Endothelial cell of umbilical vein (primary cell): ENCODE results near the gene HTRA3. TPM values are rescaled to one million over a fixed set of nuclear protein-coding genes. Genes with fewer than 3 reads are reported as not detected.

Source experiments
- BruUV-seq: library from RNA; stranded (reverse); fragments of 400-500 nt; replicated peaks from 2 replicates; lab custom pipeline; 2021; lab: Mats Ljungman, UMichigan
- CTCF ChIA-PET: fragments of 300-600, 350-600 bp; sonication (Branson Sonifier 250); formaldehyde crosslinking; loops from one replicate; lab custom pipeline; 2021; ENCODE audit warnings: antibody characterized with exemption, inconsistent platforms; lab: Charles Lee
- POLR2A ChIA-PET: fragments of 300-600, 350-600 bp; sonication (Branson Sonifier 250); formaldehyde crosslinking; loops from one replicate; lab custom pipeline; 2021; ENCODE audit warnings: antibody characterized with exemption, inconsistent platforms; lab: Charles Lee
- DNase-seq: peaks from one replicate; pipeline ENCODE4 v3.0.0-alpha.2; 2011; ENCODE audit warnings: low read depth, low spot score
- FAIRE-seq: peaks from 2 replicates; lab custom pipeline; 2011; peaks lifted over from hg19 to GRCh38; lab: Jason Lieb, UNC
- H2AFZ ChIP-seq: 2 replicates; pipeline ENCODE4 v1.6.0; 2012; ENCODE audit warnings: low read depth, low read length, control low read depth, inconsistent platforms
- H3K27ac ChIP-seq: 2 replicates; pipeline ENCODE4 v1.5.1; 2011; ENCODE audit warnings: low read depth, mild to moderate bottlenecking, control low read depth, low read length, moderate library complexity; ENCODE audit not compliant: insufficient read depth
- H3K27me3 ChIP-seq, 2 experiments: 2 replicates each; pipeline versions ENCODE4 v1.6.0 to v1.6.1; 2011; ENCODE audit warnings: low read length in 2 of 2, mixed read lengths in 1 of 2; ENCODE audit not compliant: control insufficient read depth in 2 of 2, insufficient read depth in 2 of 2
- H3K36me3 ChIP-seq, 2 experiments: 2 replicates in 1 of 2; 3 replicates in 1 of 2; pipeline ENCODE4 v1.5.1; 2011; ENCODE audit warnings: low read length in 2 of 2, mild to moderate bottlenecking in 1 of 2, moderate library complexity in 1 of 2; ENCODE audit not compliant: control insufficient read depth in 2 of 2, insufficient read depth in 2 of 2; ENCODE audit errors: extremely low read depth in 1 of 2
- H3K4me1 ChIP-seq: 3 replicates; pipeline ENCODE4 v1.5.1; 2011; ENCODE audit warnings: mild to moderate bottlenecking, low read length; ENCODE audit not compliant: control insufficient read depth, insufficient read depth; ENCODE audit errors: extremely low read depth
- H3K4me2 ChIP-seq: 2 replicates; pipeline ENCODE4 v1.6.1; 2011; ENCODE audit warnings: low read length, control low read depth, mixed read lengths; ENCODE audit not compliant: insufficient read depth
- H3K4me3 ChIP-seq, 3 experiments: fragments of 200-600 bp in 1 of 3; sonication (generic), shearing (Covaris generic) in 1 of 3; replicated peaks in 1 of 3; 2 replicates each; pipeline ENCODE4 v1.5.1; 2011 to 2016; ENCODE audit warnings: control low read depth in 3 of 3, low read length in 3 of 3, mild to moderate bottlenecking in 2 of 3, inconsistent platforms in 1 of 3, low read depth in 1 of 3, moderate library complexity in 1 of 3; ENCODE audit not compliant: insufficient read depth in 1 of 3
- H3K79me2 ChIP-seq: 2 replicates; pipeline ENCODE4 v1.6.0; 2012; ENCODE audit warnings: low read length, inconsistent platforms; ENCODE audit not compliant: control insufficient read depth, insufficient read depth
- H3K9ac ChIP-seq: replicated peaks from 2 replicates; pipeline ENCODE3; 2011; ENCODE audit warnings: low read length, control low read depth; ENCODE audit not compliant: insufficient read depth; ENCODE audit errors: extremely low read depth
- H3K9me1 ChIP-seq: replicated peaks from 3 replicates; pipeline ENCODE4 v1.6.0; 2011; ENCODE audit warnings: mild to moderate bottlenecking, low read length; ENCODE audit not compliant: control insufficient read depth, insufficient read depth; ENCODE audit errors: extremely low read depth
- H3K9me3 ChIP-seq: replicated peaks from 2 replicates; pipeline ENCODE4 v1.5.1; 2012; ENCODE audit warnings: low read length, inconsistent platforms; ENCODE audit not compliant: control insufficient read depth, insufficient read depth
- H4K20me1 ChIP-seq: replicated peaks from 2 replicates; pipeline ENCODE3; 2011; ENCODE audit warnings: mild to moderate bottlenecking, low read length; ENCODE audit not compliant: control insufficient read depth, insufficient read depth; ENCODE audit errors: extremely low read depth
- CTCF ChIP-seq, 2 donors: IDR thresholded peaks; 1 replicate in 1 of 2; 2 replicates in 1 of 2; pipeline ENCODE4 v1.5.1; 2011; ENCODE audit warnings: low read length in 2 of 2, mild to moderate bottlenecking in 2 of 2, moderate library complexity in 2 of 2, control low read depth in 1 of 2, inconsistent platforms in 1 of 2, low read depth in 1 of 2; ENCODE audit not compliant: insufficient read depth in 1 of 2; ENCODE audit errors: extremely low read depth in 1 of 2
- EZH2 ChIP-seq: IDR thresholded peaks from 2 replicates; pipeline ENCODE4 v1.6.1; 2012; ENCODE audit warnings: borderline replicate concordance, low read depth, mild to moderate bottlenecking, moderate library complexity, low read length, inconsistent platforms; ENCODE audit not compliant: severe bottlenecking
- FOS ChIP-seq: IDR thresholded peaks from 2 replicates; pipeline ENCODE4 v1.6.1; 2011; ENCODE audit warnings: mild to moderate bottlenecking, low read length, moderate library complexity, borderline replicate concordance; ENCODE audit not compliant: insufficient read depth
- GATA2 ChIP-seq: IDR thresholded peaks from 2 replicates; pipeline ENCODE4 v1.7.0; 2011; ENCODE audit warnings: low read depth, mild to moderate bottlenecking, moderate library complexity, mixed read lengths, low read length; ENCODE audit not compliant: insufficient read length, insufficient read depth
- JUN ChIP-seq: IDR thresholded peaks from 2 replicates; pipeline ENCODE4 v1.6.1; 2011; ENCODE audit warnings: borderline replicate concordance, low read depth; ENCODE audit not compliant: insufficient read length, insufficient read depth
- MYC ChIP-seq: IDR thresholded peaks from one replicate; pipeline ENCODE4 v1.6.1; 2011; ENCODE audit warnings: mild to moderate bottlenecking, low read depth, low read length
- POLR2A ChIP-seq: IDR thresholded peaks from 2 replicates; pipeline ENCODE4 v1.6.1; 2012; ENCODE audit warnings: low read depth, mild to moderate bottlenecking, control low read depth, low read length
- POLR2AphosphoS5 ChIP-seq: IDR thresholded peaks from 2 replicates; pipeline ENCODE4 v1.6.1; 2012; ENCODE audit warnings: low read depth, mild to moderate bottlenecking, control low read depth, low read length, moderate library complexity; ENCODE audit not compliant: insufficient read depth
- dilution Hi-C: fragments of 300-500 bp; cut with MboI; formaldehyde crosslinking; loops from one replicate; pipeline ENCODE4 v1.15.0; 2019; ENCODE audit warnings: low sequenced_read_pairs; ENCODE audit not compliant: extremely low pct_ligation_motif_present
- intact Hi-C: fragments of 100-400 bp; cut with micrococcal nuclease; formaldehyde crosslinking; loops from one replicate; pipeline ENCODE4 v1.10.0; 2022
- polyA plus RNA-seq, 4 experiments: library from polyadenylated mRNA; depleted of rRNA in 3 of 4; stranded (reverse) in 3 of 4; unstranded in 1 of 4; fragments of >200 nt; gene quantifications; 2 replicates each; pipeline versions ENCODE4 v1.2.1 to v1.2.3, GENCODE V29; 2011 to 2012; ENCODE audit warnings: missing spikeins in 1 of 4
- total RNA-seq: library from RNA; stranded (reverse); gene quantifications from 2 replicates; pipeline ENCODE4 v1.2.3, GENCODE V29; 2021
- TF ChIP-seq, protein P1 (sequence below): IDR thresholded peaks from 2 replicates; pipeline ENCODE4 v1.6.1; 2011; ENCODE audit not compliant: insufficient read depth, insufficient read length

The HTRA3 gene
- total and polyA plus RNA-seq, 2 donors (not counting 3 experiments of a cell fraction or from before 2014, with no cell fraction given), result 9.0 to 12.0 TPM

- Histone ChIP-seq H3K9me1 (no peaks in the 10 kb centered on the region), H3K4me2 (no peak overlapping the region), H3K27me3 (peaks cover 0 to 1% of the 10 kb centered on the region in 2 experiments), H3K4me3 (no peak overlapping the region), H3K79me2 (no peaks in the 10 kb centered on the region), H3K27ac (no peak overlapping the region), H4K20me1 (no peaks in the 10 kb centered on the region), H3K4me1 (peaks cover 4% of the 10 kb centered on the region), H3K9me3 (no peaks in the 10 kb centered on the region), H3K9ac (no peak overlapping the region), H3K36me3 (no peaks in the 10 kb centered on the region), H2AFZ (no peak overlapping the region)
- ChIA-PET CTCF (no interaction called here), POLR2A (no interaction called here)
- TF ChIP-seq POLR2A (no peak), EZH2 (no peak), CTCF (IDR thresholded peaks at IDR 0.05; ENCODE audit: extremely low read depth in 1 of 2, insufficient read depth in 1 of 2, low read depth in 1 of 2, low read length in 2 of 2) (no peak), MYC (no peak), POLR2AphosphoS5 (no peak), GATA2 (no peak), FOS (no peak), JUN (no peak)
- TF ChIP-seq, protein P1, sequence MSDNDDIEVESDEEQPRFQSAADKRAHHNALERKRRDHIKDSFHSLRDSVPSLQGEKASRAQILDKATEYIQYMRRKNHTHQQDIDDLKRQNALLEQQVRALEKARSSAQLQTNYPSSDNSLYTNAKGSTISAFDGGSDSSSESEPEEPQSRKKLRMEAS, result no peak
- no peak for FAIRE-seq
- BruUV-seq, result no TSS peak
- no peak for DNase-seq
- dilution Hi-C loops (no loop called here), intact Hi-C loops (loop anchor here (10.0 kb wide), 1 partner anchor 331 kb away; the partner anchor contains the start of gene CPZ)
Observed at GRCh38 chr4:8263397-8263796, 6.2 kb upstream of the HTRA3 start.
